Activated CD4-positive, alpha-beta T cell treated with anti-CD3 and anti-CD28 coated beads for 36 hours (primary cell): Measurements from ENCODE around the gene SLAMF8. TPM values are rescaled to one million over a fixed set of nuclear protein-coding genes. Genes with fewer than 3 reads are reported as not detected.

Experiments
- ATAC-seq: fragments of 200-7000 bp; cut with Tn5 transposase; one replicate; pipeline ENCODE4 v1.10.0; 2021; ENCODE audit warnings: mild to moderate bottlenecking, moderate library complexity
- CTCF ChIA-PET: fragments of 350-600 bp; sonication (Branson Sonifier 250); formaldehyde crosslinking; loops from one replicate; lab custom pipeline; 2021; ENCODE audit warnings: antibody characterized with exemption; lab: Charles Lee
- POLR2A ChIA-PET: fragments of 350-600 bp; sonication (Branson Sonifier 250); formaldehyde crosslinking; loops from one replicate; lab custom pipeline; 2021; ENCODE audit warnings: antibody characterized with exemption, inconsistent platforms; lab: Charles Lee
- DNase-seq: peaks from one replicate; pipeline ENCODE4 v3.0.0-alpha.2; 2020
- H3K27ac Mint-ChIP-seq: one replicate; pipeline ENCODE4 v1.8.0; 2021; ENCODE audit warnings: mixed read lengths
- H3K27me3 Mint-ChIP-seq: one replicate; pipeline ENCODE4 v1.8.0; 2021; ENCODE audit warnings: mixed read lengths
- H3K36me3 Mint-ChIP-seq: one replicate; pipeline ENCODE4 v1.8.0; 2021; ENCODE audit warnings: low read depth, mixed read lengths
- H3K4me1 Mint-ChIP-seq: one replicate; pipeline ENCODE4 v1.8.0; 2021; ENCODE audit warnings: mixed read lengths
- H3K4me3 Mint-ChIP-seq: one replicate; pipeline ENCODE4 v1.8.0; 2021; ENCODE audit warnings: mild to moderate bottlenecking, moderate library complexity, mixed read lengths
- H3K9me3 Mint-ChIP-seq: one replicate; pipeline ENCODE4 v1.8.0; 2021; ENCODE audit warnings: low read depth, mixed read lengths
- intact Hi-C, 2 experiments: fragments of 100-400 bp; cut with DNase I in 1 of 2; cut with micrococcal nuclease in 1 of 2; formaldehyde crosslinking; loops; one replicate each; pipeline versions ENCODE4 v1.14.2 to v1.15.1; 2022 to 2024; cut with DNase I, micrococcal nuclease
- total RNA-seq, 2 experiments: library from RNA; stranded (reverse); gene quantifications; one replicate each; pipeline ENCODE4 v1.2.3, GENCODE V29; 2021

SLAMF8 gene
- total RNA-seq, 2 experiments from 2014 or later: 0.39 to 0.70 TPM

DNA sequence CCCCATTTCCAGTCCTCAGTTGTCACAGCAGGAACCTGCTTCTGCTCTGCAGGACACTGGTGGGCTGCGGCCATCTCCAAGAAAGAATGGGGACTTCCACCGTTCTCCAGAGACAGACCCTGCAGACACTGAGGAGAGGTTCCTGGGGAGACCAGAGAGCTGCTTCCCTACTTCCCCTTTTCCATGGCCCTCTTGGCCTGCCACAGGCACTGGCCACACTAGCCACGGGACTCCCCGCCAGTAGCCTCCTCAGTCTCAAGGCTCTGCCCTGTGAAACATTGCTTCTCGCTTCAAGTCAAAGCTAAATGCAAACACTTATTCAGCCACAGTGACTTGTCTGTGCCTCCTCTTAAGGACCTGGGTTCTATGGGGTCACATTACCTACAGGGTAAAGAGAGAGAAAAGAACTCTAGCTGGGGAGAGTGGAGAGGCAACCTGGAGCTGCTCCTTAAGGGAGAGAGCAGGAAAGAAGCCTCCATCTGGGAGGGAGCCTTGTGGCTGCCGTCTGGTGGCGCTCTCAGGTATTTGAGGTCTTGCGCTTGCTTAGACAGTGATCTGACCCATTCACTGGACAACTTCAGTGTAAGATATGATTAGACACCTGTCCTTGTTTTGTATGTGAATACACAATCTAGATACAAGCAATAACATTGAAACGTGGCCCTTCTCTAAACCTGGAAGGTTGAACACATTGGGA is 5.4 kb upstream of the SLAMF8 start:
- peak; percentile 56 for DNase-seq
- no peaks in the 10 kb centered on the region for H3K27me3 Mint-ChIP-seq
- H3K4me1 Mint-ChIP-seq: peaks cover 17% of the 10 kb centered on the region
- no peak for ATAC-seq
- H3K27ac Mint-ChIP-seq: no peak overlapping the region
- CTCF ChIA-PET: interaction anchor here (0.8 to 1.6 kb wide), 11 partner anchors 8 to 186 kb away, joined by 3 to 8 read pairs (median 4); no protein-coding TSS in a partner anchor
- intact Hi-C loops: no loop called here
- POLR2A ChIA-PET: no interaction called here
- no peak overlapping the region for H3K4me3 Mint-ChIP-seq
- H3K36me3 Mint-ChIP-seq: no peaks in the 10 kb centered on the region
- peaks cover 2% of the 10 kb centered on the region for H3K9me3 Mint-ChIP-seq

DNA sequence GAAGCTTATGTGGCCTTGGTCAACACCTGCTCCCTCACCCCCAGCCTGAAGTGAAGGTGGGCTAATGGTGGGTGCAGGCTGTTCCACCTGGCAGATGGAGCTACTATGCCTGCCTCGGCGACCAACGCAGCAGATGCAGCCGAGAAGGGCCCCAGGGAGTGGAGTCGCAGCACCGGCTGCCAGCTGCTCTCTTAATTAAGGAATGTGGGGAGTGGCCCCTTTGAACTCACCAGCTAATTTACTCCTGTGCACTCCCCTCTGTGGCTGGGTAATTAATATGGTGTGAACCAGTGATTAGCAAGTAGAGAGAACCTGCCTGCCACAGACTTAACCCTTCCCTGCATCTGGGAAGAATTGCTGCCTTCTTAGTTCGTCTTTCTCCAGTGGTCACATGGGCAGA is 3.3 kb upstream of the SLAMF8 start:
- CTCF ChIA-PET: interaction anchor here (0.7 to 1.5 kb wide), 3 partner anchors 24 to 66 kb away, joined by 3 to 5 read pairs (median 3); no protein-coding TSS in a partner anchor
- H3K4me3 Mint-ChIP-seq: no peak overlapping the region
- POLR2A ChIA-PET: interaction anchor here (0.7 kb wide), 1 partner anchor 8 kb away, joined by 3 read pairs; no protein-coding TSS in a partner anchor
- no peak for ATAC-seq
- no peaks in the 10 kb centered on the region for H3K27me3 Mint-ChIP-seq
- no peak overlapping the region for H3K27ac Mint-ChIP-seq
- peaks cover 36% of the 10 kb centered on the region for H3K4me1 Mint-ChIP-seq
- intact Hi-C loops: no loop called here
- H3K9me3 Mint-ChIP-seq: peaks cover 2% of the 10 kb centered on the region
- no peak for DNase-seq
- no peaks in the 10 kb centered on the region for H3K36me3 Mint-ChIP-seq

DNA sequence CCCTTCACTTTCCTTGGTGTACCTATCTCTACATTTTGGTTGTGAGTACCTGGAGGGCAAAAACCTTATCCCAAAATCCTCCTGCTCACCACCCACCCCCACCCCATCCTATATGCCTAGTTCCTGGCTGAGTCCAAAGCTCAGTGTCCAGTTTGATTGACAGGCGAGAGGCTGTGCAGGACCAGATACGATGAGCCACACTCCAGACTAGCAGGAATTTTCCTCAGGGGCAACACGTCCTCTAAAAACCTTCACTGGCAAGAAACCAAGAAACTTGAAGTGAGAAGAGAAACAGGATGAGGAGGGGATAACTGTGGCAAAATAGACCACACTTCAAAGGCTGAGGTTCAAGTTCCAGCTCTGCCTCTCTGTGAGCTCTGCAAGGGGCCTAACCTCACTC is 1.1 kb upstream of the SLAMF8 start:
- no peaks in the 10 kb centered on the region for H3K27me3 Mint-ChIP-seq
- ChIA-PET POLR2A (no interaction called here), CTCF (interaction anchor here (0.6 to 1.4 kb wide), 3 partner anchors 26 to 1641 kb away, joined by 3 read pairs; no protein-coding TSS in a partner anchor)
- peaks cover 39% of the 10 kb centered on the region for H3K4me1 Mint-ChIP-seq
- intact Hi-C loops: loop anchor here in 1 of 2 experiments (5.0 kb wide), 1 partner anchor 43 kb away; the partner anchor contains the start of gene DUSP23
- peak overlapping the region; percentile 75 for H3K27ac Mint-ChIP-seq
- no peaks in the 10 kb centered on the region for H3K36me3 Mint-ChIP-seq
- no peak overlapping the region for H3K4me3 Mint-ChIP-seq
- no peak for ATAC-seq
- H3K9me3 Mint-ChIP-seq: peaks cover 2% of the 10 kb centered on the region
- DNase-seq: no peak

DNA sequence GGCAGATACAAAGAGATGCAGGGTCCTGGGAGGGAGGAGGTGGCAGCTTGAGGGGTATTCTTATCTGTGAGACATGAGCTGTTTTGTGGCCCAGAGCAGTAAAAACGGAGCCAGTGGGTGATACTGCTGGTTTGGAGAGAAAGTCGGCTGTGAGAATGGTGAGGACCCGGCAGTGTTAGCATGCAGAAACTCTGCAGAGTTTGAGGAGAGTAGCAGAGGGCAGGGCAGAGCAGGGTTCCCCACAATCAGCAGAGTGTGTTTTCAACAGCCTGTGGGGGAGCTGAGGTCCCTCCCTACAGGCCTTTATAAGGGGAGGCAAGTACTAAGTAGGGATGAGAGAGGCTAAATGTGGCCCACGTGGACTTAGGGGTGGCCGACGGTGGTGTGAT is 423 bp downstream of the SLAMF8 start:
- POLR2A ChIA-PET: interaction anchor here (0.7 kb wide), 1 partner anchor 47 kb away, joined by 3 read pairs; no protein-coding TSS in a partner anchor
- H3K36me3 Mint-ChIP-seq: no peaks in the 10 kb centered on the region
- ATAC-seq: no peak
- CTCF ChIA-PET: interaction anchor here (0.6 to 1.9 kb wide), 6 partner anchors 13 to 181 kb away, joined by 3 to 12 read pairs (median 4); no protein-coding TSS in a partner anchor
- intact Hi-C loops: loop anchor here (2.0 to 5.0 kb wide), 2 partner anchors 45 to 46 kb away; partner anchors contain the start of gene DUSP23 (in 2 of the 2)
- DNase-seq: no peak
- H3K4me3 Mint-ChIP-seq: no peak overlapping the region
- peaks cover 39% of the 10 kb centered on the region for H3K4me1 Mint-ChIP-seq
- peak overlapping the region; percentile 75 for H3K27ac Mint-ChIP-seq
- H3K9me3 Mint-ChIP-seq: peaks cover 2% of the 10 kb centered on the region
- H3K27me3 Mint-ChIP-seq: no peaks in the 10 kb centered on the region

DNA sequence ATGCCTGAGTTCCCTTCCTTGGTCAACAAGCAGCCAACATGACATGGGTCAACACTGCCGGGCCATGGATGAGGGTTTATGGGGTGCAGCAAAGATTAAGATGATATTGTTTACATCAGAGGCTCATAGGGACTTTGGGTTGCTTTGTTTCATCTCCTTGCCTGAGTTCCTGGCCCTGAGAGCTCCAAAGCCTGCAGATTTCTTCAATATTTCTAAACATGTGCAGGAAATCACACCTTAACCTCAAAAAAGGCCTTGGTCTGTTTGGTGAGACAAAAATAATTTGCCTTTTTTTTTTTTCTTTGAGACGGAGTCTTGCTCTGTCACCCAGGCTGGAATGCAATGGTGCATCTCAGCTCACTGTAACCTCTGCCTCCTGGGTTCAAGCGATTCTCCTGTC is 876 bp downstream of the SLAMF8 start:
- ChIA-PET CTCF (interaction anchor here (0.6 to 1.9 kb wide), 5 partner anchors 12 to 63 kb away, joined by 3 to 12 read pairs (median 4); no protein-coding TSS in a partner anchor), POLR2A (no interaction called here)
- ATAC-seq (no peak), DNase-seq (no peak)
- H3K27me3 Mint-ChIP-seq: no peaks in the 10 kb centered on the region
- H3K36me3 Mint-ChIP-seq: no peaks in the 10 kb centered on the region
- H3K27ac Mint-ChIP-seq: peak overlapping the region; percentile 43
- intact Hi-C loops: loop anchor here (2.0 to 5.0 kb wide), 2 partner anchors 45 to 47 kb away; partner anchors contain the start of gene DUSP23 (in 2 of the 2)
- peaks cover 39% of the 10 kb centered on the region for H3K4me1 Mint-ChIP-seq
- H3K4me3 Mint-ChIP-seq: no peak overlapping the region
- H3K9me3 Mint-ChIP-seq: peaks cover 2% of the 10 kb centered on the region

DNA sequence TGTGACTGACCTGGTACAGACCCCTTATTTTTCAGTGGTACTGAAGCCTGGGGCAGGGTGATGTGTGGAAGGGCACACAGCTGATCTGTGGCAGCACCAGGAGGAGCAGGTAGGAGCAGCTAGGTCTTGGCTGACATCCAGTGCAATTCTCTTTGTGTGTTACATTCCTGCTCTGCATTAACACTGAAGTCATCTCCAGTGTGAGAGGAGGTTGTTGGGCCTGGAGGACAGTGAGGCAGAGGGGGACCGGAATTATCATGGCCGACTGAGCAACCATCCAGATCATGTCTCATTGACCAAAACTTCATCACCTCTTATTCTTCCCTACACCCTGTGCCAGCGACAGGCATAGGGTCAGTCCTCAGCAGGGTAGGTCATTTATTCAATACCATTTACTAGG is 1.5 kb downstream of the SLAMF8 start:
- Mint-ChIP-seq H3K36me3 (no peaks in the 10 kb centered on the region), H3K27me3 (no peaks in the 10 kb centered on the region), H3K27ac (no peak overlapping the region), H3K9me3 (peaks cover 2% of the 10 kb centered on the region), H3K4me3 (no peak overlapping the region), H3K4me1 (peaks cover 39% of the 10 kb centered on the region)
- intact Hi-C loops: loop anchor here in 1 of 2 experiments (5.0 kb wide), 1 partner anchor 46 kb away; the partner anchor contains the start of gene DUSP23
- CTCF ChIA-PET: interaction anchor here (1.9 kb wide), 1 partner anchor 29 kb away, joined by 12 read pairs; no protein-coding TSS in a partner anchor
- POLR2A ChIA-PET: no interaction called here
- DNase-seq (no peak), ATAC-seq (no peak)

DNA sequence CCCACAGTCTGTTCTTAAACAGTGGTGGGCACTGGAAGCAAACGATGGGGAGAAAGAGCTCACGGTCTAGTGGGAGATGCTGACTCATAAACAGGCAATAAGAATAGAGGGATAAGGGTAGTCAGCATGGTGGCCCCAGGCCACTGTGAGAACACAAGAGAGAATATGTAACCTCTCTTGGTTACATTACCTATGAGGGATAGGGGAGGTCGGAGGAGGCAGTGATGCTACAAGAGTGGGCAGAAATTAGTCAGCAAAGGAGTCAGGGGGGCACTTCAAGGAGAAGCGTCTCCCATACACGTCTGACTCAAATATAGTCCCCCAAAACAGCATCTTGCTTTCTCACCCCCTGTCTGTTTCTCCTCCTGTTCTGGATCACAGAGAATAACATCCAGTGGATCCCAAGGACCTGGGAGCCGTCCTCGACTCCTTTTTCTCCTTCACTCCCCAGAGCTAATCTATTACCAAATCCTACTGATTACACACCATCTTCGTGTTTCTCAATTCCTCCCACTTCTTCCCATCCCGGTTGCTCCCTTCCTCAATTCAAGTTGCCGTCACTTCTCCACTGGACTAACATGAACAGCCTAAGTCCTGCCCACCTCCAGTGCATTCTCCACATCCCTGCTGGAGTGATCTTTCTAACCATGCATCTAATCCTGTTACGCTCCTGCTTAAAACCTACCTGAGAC is 2.1 kb downstream of the SLAMF8 start:
- H3K9me3 Mint-ChIP-seq: peaks cover 2% of the 10 kb centered on the region
- CTCF ChIA-PET: interaction anchor here (1.7 kb wide), 1 partner anchor 30 kb away, joined by 5 read pairs; no protein-coding TSS in a partner anchor
- peaks cover 39% of the 10 kb centered on the region for H3K4me1 Mint-ChIP-seq
- DNase-seq: no peak
- no peak for ATAC-seq
- H3K27me3 Mint-ChIP-seq: no peaks in the 10 kb centered on the region
- no peaks in the 10 kb centered on the region for H3K36me3 Mint-ChIP-seq
- POLR2A ChIA-PET: no interaction called here
- intact Hi-C loops: loop anchor here in 1 of 2 experiments (5.0 kb wide), 1 partner anchor 46 kb away; the partner anchor contains the start of gene DUSP23
- H3K27ac Mint-ChIP-seq: no peak overlapping the region
- no peak overlapping the region for H3K4me3 Mint-ChIP-seq

DNA sequence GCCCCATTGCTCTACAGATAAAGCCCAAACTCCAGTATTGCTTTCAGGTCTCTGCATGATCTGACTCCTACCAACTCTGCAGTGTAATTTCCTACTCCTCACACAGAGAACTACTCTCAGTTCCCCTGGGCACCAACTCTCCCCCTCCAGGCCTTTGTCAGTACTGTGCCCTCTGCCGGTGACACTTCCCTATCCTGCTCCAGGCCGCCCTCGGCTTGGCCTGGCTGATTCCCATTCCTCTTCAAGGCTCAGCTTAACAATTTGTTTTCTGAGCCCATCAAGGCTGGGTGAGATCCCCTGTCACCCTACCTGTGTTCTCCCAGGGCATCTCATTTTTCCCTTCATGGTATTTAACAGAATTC is 2.6 kb downstream of the SLAMF8 start:
- intact Hi-C loops: loop anchor here in 1 of 2 experiments (5.0 kb wide), 1 partner anchor 47 kb away; the partner anchor contains the start of gene DUSP23
- ATAC-seq: peak; percentile 32
- ChIA-PET CTCF (interaction anchor here (0.5 to 1.7 kb wide), 2 partner anchors 13 to 31 kb away, joined by 3 to 5 read pairs; no protein-coding TSS in a partner anchor), POLR2A (no interaction called here)
- Mint-ChIP-seq H3K9me3 (peaks cover 2% of the 10 kb centered on the region), H3K4me1 (peaks cover 39% of the 10 kb centered on the region), H3K27me3 (no peaks in the 10 kb centered on the region), H3K36me3 (no peaks in the 10 kb centered on the region), H3K4me3 (no peak overlapping the region), H3K27ac (no peak overlapping the region)
- DNase-seq: peak; percentile 28

DNA sequence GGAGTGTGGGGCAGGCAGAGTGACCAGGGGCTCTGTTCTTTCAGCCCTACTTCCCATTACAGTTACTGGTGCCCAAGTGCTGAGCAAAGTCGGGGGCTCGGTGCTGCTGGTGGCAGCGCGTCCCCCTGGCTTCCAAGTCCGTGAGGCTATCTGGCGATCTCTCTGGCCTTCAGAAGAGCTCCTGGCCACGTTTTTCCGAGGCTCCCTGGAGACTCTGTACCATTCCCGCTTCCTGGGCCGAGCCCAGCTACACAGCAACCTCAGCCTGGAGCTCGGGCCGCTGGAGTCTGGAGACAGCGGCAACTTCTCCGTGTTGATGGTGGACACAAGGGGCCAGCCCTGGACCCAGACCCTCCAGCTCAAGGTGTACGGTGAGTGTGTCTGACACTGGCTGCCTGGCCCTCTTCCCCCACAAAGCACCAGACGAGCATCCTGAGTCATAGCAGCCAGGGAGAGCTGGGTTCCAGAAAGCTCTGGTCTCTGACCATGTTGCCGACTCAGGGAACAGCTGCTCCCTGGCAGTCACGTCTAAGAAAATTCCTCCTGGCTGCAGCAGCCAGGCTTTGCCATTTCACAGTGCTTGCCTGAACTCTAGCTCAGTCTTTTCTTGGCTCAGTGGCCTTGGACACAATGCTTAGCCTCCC is 3.3 kb downstream of the SLAMF8 start:
- ChIA-PET POLR2A (no interaction called here), CTCF (interaction anchor here (0.5 to 1.7 kb wide), 5 partner anchors 13 to 414 kb away, joined by 3 to 5 read pairs (median 3); no protein-coding TSS in a partner anchor)
- intact Hi-C loops: loop anchor here in 1 of 2 experiments (5.0 kb wide), 1 partner anchor 48 kb away; the partner anchor contains the start of gene DUSP23

DNA sequence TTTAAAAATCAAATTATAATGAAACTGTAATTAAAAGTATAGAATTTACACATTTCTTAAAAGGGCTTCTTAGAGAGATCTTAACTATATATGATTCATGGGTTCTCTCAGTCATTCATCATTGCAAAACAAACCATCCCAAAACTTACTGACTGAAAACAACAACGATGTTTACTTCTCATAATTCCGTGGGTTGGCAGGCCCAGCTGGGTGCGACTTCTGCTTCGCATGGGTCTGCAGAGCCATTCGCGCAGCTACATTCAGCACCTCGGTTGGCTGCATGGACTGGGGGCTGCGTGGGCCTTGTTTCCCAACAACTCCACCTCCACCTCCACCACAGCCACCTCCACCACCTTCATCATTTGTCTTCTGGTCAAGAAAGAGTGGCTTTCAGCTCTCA is 4.0 kb downstream of the SLAMF8 start:
- Mint-ChIP-seq H3K36me3 (no peaks in the 10 kb centered on the region), H3K4me1 (peaks cover 32% of the 10 kb centered on the region), H3K4me3 (no peak overlapping the region), H3K27me3 (no peaks in the 10 kb centered on the region), H3K27ac (no peak overlapping the region), H3K9me3 (peaks cover 2% of the 10 kb centered on the region)
- ChIA-PET POLR2A (no interaction called here), CTCF (interaction anchor here (0.6 to 1.5 kb wide), 4 partner anchors 9 to 414 kb away, joined by 3 to 4 read pairs (median 3); no protein-coding TSS in a partner anchor)
- ATAC-seq (no peak), DNase-seq (no peak)
- intact Hi-C loops: no loop called here

More for the DNA sequence above, 3.3 kb downstream of the SLAMF8 start:
- no peaks in the 10 kb centered on the region for H3K36me3 Mint-ChIP-seq
- no peaks in the 10 kb centered on the region for H3K27me3 Mint-ChIP-seq
- ATAC-seq (no peak), DNase-seq (no peak)
- peaks cover 39% of the 10 kb centered on the region for H3K4me1 Mint-ChIP-seq
- H3K4me3 Mint-ChIP-seq: no peak overlapping the region
- H3K27ac Mint-ChIP-seq: no peak overlapping the region
- H3K9me3 Mint-ChIP-seq: peaks cover 2% of the 10 kb centered on the region
